PC-3 (cell line): ENCODE results near the gene KSR2.

Source experiments
- EZH2 ChIP-seq: fragments of 300-600 bp; sonication (generic); IDR thresholded peaks from one replicate; pipeline ENCODE4 v1.6.1; 2017; ENCODE audit warnings: antibody characterized with exemption, mild to moderate bottlenecking, low read length; ENCODE audit not compliant: unreplicated experiment
- TF ChIP-seq, protein P1 (sequence below): fragments of 300-600 bp; sonication (generic); conservative IDR thresholded peaks from 2 replicates; pipeline ENCODE4 v1.5.1; 2017; ENCODE audit warnings: antibody characterized with exemption, low read depth, mild to moderate bottlenecking, low read length

DNA sequence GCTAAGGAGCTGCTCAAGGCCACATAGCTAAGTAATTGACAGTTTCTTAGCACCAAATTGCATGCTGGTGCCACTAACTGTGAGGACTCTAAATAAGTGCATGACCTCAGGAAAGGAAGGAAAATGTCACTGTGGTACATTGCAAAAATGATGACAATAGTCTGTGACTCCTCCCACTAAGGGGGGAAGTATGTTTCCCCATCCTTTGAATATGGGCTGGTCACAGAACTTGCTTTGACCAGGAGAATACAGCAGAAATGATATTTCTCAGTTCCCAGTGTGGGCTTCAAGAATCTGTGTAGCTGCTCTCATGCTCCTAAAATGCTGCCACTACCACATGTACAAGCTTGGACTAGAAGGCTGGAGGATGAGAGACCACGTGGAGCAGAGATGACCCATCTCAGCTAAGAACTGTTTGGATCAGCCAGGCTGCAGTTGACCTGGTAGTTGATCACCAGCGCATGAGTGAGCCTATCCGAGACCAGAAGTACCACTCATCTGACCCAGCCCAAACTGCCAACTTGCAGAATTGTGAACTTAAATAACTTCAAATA is 565.1 kb downstream of the KSR2 start:
- TF ChIP-seq, protein P1, sequence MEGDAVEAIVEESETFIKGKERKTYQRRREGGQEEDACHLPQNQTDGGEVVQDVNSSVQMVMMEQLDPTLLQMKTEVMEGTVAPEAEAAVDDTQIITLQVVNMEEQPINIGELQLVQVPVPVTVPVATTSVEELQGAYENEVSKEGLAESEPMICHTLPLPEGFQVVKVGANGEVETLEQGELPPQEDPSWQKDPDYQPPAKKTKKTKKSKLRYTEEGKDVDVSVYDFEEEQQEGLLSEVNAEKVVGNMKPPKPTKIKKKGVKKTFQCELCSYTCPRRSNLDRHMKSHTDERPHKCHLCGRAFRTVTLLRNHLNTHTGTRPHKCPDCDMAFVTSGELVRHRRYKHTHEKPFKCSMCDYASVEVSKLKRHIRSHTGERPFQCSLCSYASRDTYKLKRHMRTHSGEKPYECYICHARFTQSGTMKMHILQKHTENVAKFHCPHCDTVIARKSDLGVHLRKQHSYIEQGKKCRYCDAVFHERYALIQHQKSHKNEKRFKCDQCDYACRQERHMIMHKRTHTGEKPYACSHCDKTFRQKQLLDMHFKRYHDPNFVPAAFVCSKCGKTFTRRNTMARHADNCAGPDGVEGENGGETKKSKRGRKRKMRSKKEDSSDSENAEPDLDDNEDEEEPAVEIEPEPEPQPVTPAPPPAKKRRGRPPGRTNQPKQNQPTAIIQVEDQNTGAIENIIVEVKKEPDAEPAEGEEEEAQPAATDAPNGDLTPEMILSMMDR: no peak
- no peak for TF ChIP-seq EZH2
